ENCODE data around the gene CHMP6. TPM values are rescaled to one million over a fixed set of nuclear protein-coding genes. Genes with fewer than 3 reads are reported as not detected.

Gene CHMP6
- total RNA-seq, 2 experiments from 2014 or later: 13.9 to 16.7 TPM

- peaks cover 4% of the 10 kb centered on the region for H3K36me3 Mint-ChIP-seq (ENCODE audit: low read depth)
- ATAC-seq: no peak
- TF ChIP-seq CTCF (IDR thresholded peaks at IDR 0.05): no peak
- POLR2A ChIA-PET: interaction anchor here (1.2 kb wide), 2 partner anchors 10 to 1438 kb away, joined by 3 read pairs; no protein-coding TSS in a partner anchor
- no peaks in the 10 kb centered on the region for H3K4me1 Mint-ChIP-seq (ENCODE audit: low read depth)
- no peaks in the 10 kb centered on the region for H3K27me3 Mint-ChIP-seq
- no peak overlapping the region for H3K4me3 Mint-ChIP-seq
- intact Hi-C loops (cut with micrococcal nuclease): no loop called here
- no peak for DNase-seq
- CTCF ChIA-PET: no interaction called here
- H3K9me3 Mint-ChIP-seq: no peaks in the 10 kb centered on the region
- no peak overlapping the region for H3K27ac Mint-ChIP-seq
Observed at GRCh38 chr17:80956321-80957190, 35.1 kb upstream of the CHMP6 start.

- ATAC-seq (no peak), DNase-seq (no peak)
- Mint-ChIP-seq H3K4me1 (ENCODE audit: low read depth) (no peaks in the 10 kb centered on the region), H3K9me3 (no peaks in the 10 kb centered on the region), H3K4me3 (no peak overlapping the region), H3K27me3 (no peaks in the 10 kb centered on the region), H3K36me3 (ENCODE audit: low read depth) (peaks cover 4% of the 10 kb centered on the region), H3K27ac (no peak overlapping the region)
- CTCF ChIA-PET: no interaction called here
- no peak for TF ChIP-seq CTCF (IDR thresholded peaks at IDR 0.05)
- intact Hi-C loops (cut with micrococcal nuclease): no loop called here
- POLR2A ChIA-PET: interaction anchor here (1.2 kb wide), 1 partner anchor 9 kb away, joined by 3 read pairs; no protein-coding TSS in a partner anchor
Observed at GRCh38 chr17:80957461-80957941, 34.1 kb upstream of the CHMP6 start.

GRCh38 chr17:80959330-80960036, 32.2 kb upstream of the CHMP6 start:
- Mint-ChIP-seq H3K4me3 (no peak overlapping the region), H3K9me3 (no peaks in the 10 kb centered on the region), H3K27ac (no peak overlapping the region), H3K27me3 (no peaks in the 10 kb centered on the region), H3K36me3 (ENCODE audit: low read depth) (peaks cover 3% of the 10 kb centered on the region), H3K4me1 (ENCODE audit: low read depth) (no peaks in the 10 kb centered on the region)
- DNase-seq (no peak), ATAC-seq (no peak)
- TF ChIP-seq CTCF (IDR thresholded peaks at IDR 0.05): no peak
- intact Hi-C loops (cut with micrococcal nuclease): no loop called here
- CTCF ChIA-PET: no interaction called here
- POLR2A ChIA-PET: no interaction called here

- Mint-ChIP-seq H3K36me3 (ENCODE audit: low read depth) (peaks cover under 1% of the 10 kb centered on the region), H3K4me1 (ENCODE audit: low read depth) (no peaks in the 10 kb centered on the region), H3K27me3 (no peaks in the 10 kb centered on the region), H3K27ac (no peak overlapping the region), H3K9me3 (no peaks in the 10 kb centered on the region), H3K4me3 (no peak overlapping the region)
- DNase-seq: no peak
- ATAC-seq: no peak
- TF ChIP-seq CTCF (IDR thresholded peaks at IDR 0.05): no peak
- intact Hi-C loops (cut with micrococcal nuclease): no loop called here
- POLR2A ChIA-PET: no interaction called here
- CTCF ChIA-PET: no interaction called here
Observed at GRCh38 chr17:80960037-80960796, 31.4 kb upstream of the CHMP6 start.

All from activated CD8-positive, alpha-beta T cell treated with anti-CD3 and anti-CD28 coated beads for 36 hours (primary cell).